Suprapubic skin (tissue), 4 donors: ENCODE data around the gene SLC39A5.

Source experiments
- CTCF ChIP-seq, 2 donors: fragments of 200-600 bp in 1 of 2; fragments of 450-650 bp in 1 of 2; sonication (generic) in 1 of 2; IDR thresholded peaks; one replicate each; pipeline ENCODE4 v1.5.1; 2016 to 2019; ENCODE audit warnings: antibody characterized with exemption in 2 of 2, mild to moderate bottlenecking in 1 of 2, moderate library complexity in 1 of 2
- EP300 ChIP-seq: sonication (generic); formaldehyde crosslinking; IDR thresholded peaks from one replicate; pipeline ENCODE4 v1.6.1; 2017; ENCODE audit warnings: antibody characterized with exemption
- POLR2A ChIP-seq, 2 donors: fragments of 450-650 bp; IDR thresholded peaks; one replicate each; pipeline ENCODE4 v1.6.1; 2017; ENCODE audit warnings: antibody characterized with exemption in 2 of 2, mild to moderate bottlenecking in 2 of 2, moderate library complexity in 2 of 2
- POLR2AphosphoS5 ChIP-seq, 3 donors: sonication (generic); formaldehyde crosslinking; IDR thresholded peaks; one replicate each; pipeline ENCODE4 v1.6.1; 2017; ENCODE audit warnings: antibody characterized with exemption in 3 of 3

GRCh38 chr12:56198836-56199235, 31.0 kb upstream of the SLC39A5 start:
- TF ChIP-seq POLR2AphosphoS5 (IDR thresholded peaks at IDR 0.05) (no peak), CTCF (IDR thresholded peaks at IDR 0.05) (no peak), EP300 (no peak), POLR2A (IDR thresholded peaks at IDR 0.05) (no peak)
